HepG2 (cell line): ENCODE measurements around the gene SLC35B2. TPM values are rescaled to one million over a fixed set of nuclear protein-coding genes. Genes with fewer than 3 reads are reported as not detected.

Experiments
- ERF ChIP-seq: IDR thresholded peaks from 2 replicates; pipeline ENCODE4 v1.6.1; 2018; ENCODE audit warnings: missing biosample characterization, missing genetic modification reagents
- FOSL2 ChIP-seq: sonication (generic); formaldehyde crosslinking; IDR thresholded peaks from 2 replicates; pipeline ENCODE4 v1.4.0; 2020; ENCODE audit warnings: missing genetic modification reagents
- HBP1 ChIP-seq: IDR thresholded peaks from 2 replicates; pipeline ENCODE4 v1.6.1; 2016; ENCODE audit warnings: low read depth, control low read depth
- KAT8 ChIP-seq: IDR thresholded peaks from 2 replicates; pipeline ENCODE4 v1.6.1; 2016; ENCODE audit warnings: missing genetic modification reagents, missing compliant biosample characterization
- KDM5B ChIP-seq: sonication (generic); formaldehyde crosslinking; IDR thresholded peaks from 2 replicates; pipeline ENCODE4 v1.4.0; 2020; ENCODE audit warnings: missing genetic modification reagents, mild to moderate bottlenecking, borderline replicate concordance
- MXI1 ChIP-seq: IDR thresholded peaks from 3 replicates; pipeline ENCODE4 v1.6.1; 2012; ENCODE audit warnings: low read depth, low read length, inconsistent platforms, borderline replicate concordance
- SOX13 ChIP-seq, 3 experiments: fragments of 450-650 bp in 1 of 3; sonication (generic) in 1 of 3; formaldehyde crosslinking in 1 of 3; IDR thresholded peaks in 2 of 3; conservative IDR thresholded peaks in 1 of 3; 2 replicates each; pipeline versions ENCODE4 v1.5.0 to v1.6.1; 2016 to 2020; ENCODE audit warnings: antibody characterized with exemption in 1 of 3, mild to moderate bottlenecking in 1 of 3, missing compliant biosample characterization in 1 of 3, missing genetic modification reagents in 1 of 3, moderate library complexity in 1 of 3
- YEATS2 ChIP-seq: sonication (generic); formaldehyde crosslinking; IDR thresholded peaks from 2 replicates; pipeline ENCODE4 v1.4.0; 2020; ENCODE audit warnings: missing genetic modification reagents, borderline replicate concordance
- ZNF10 ChIP-seq: sonication (generic); formaldehyde crosslinking; IDR thresholded peaks from 2 replicates; pipeline ENCODE4 v1.4.0; 2020; ENCODE audit warnings: mild to moderate bottlenecking, low read depth, missing genetic modification reagents, borderline replicate concordance
- ZNF20 ChIP-seq: sonication (generic); formaldehyde crosslinking; IDR thresholded peaks from 2 replicates; pipeline ENCODE4 v1.4.0; 2020; ENCODE audit warnings: mild to moderate bottlenecking, moderate library complexity, missing genetic modification reagents
- ZNF282 ChIP-seq: fragments of 450-650 bp; IDR thresholded peaks from 2 replicates; pipeline ENCODE4 v1.6.1; 2018; ENCODE audit not compliant: partially characterized antibody
- ZNF34 ChIP-seq: sonication (generic); formaldehyde crosslinking; IDR thresholded peaks from 2 replicates; pipeline ENCODE4 v1.4.0; 2020; ENCODE audit warnings: mild to moderate bottlenecking, missing genetic modification reagents, borderline replicate concordance
- ZNF574 ChIP-seq: sonication (generic); formaldehyde crosslinking; IDR thresholded peaks from 2 replicates; pipeline ENCODE4 v1.4.0; 2020; ENCODE audit warnings: missing genetic modification reagents
- ZSCAN12 ChIP-seq: sonication (generic); formaldehyde crosslinking; IDR thresholded peaks from 2 replicates; pipeline ENCODE4 v1.9.0; 2021; ENCODE audit warnings: mild to moderate bottlenecking, missing genetic modification reagents
- polyA plus RNA-seq, 8 experiments: library from polyadenylated mRNA; depleted of rRNA in 3 of 8; stranded (reverse) in 7 of 8; unstranded in 1 of 8; fragments of >200 nt; fragmentation: Illumina TruSeq in 4 of 8; extraction: Trizol in 4 of 8; gene quantifications; 2 replicates each; pipeline versions ENCODE4 v1.2.1 to v1.2.3, GENCODE V29; 2011 to 2016; ENCODE audit warnings: low read depth in 4 of 8, missing spikeins in 1 of 8, mixed read lengths in 1 of 8; ENCODE audit not compliant: insufficient read depth in 1 of 8
- total RNA-seq, 5 experiments: library from RNA; depleted of rRNA; stranded (reverse); fragments of >200 nt; fragmentation: Illumina TruSeq; extraction: Trizol; gene quantifications; 2 replicates each; pipeline ENCODE4 v1.2.3, GENCODE V29; 2016; ENCODE audit warnings: low read depth in 1 of 5
- TF ChIP-seq, protein P1 (sequence below): sonication (generic); formaldehyde crosslinking; IDR thresholded peaks from 2 replicates; pipeline ENCODE4 v1.4.0; 2020; ENCODE audit warnings: missing genetic modification reagents, borderline replicate concordance
- TF ChIP-seq, protein P2 (sequence below), 2 experiments: sonication (generic) in 1 of 2; formaldehyde crosslinking in 1 of 2; IDR thresholded peaks; 2 replicates each; pipeline versions ENCODE4 v1.4.0 to v1.6.1; 2018 to 2020; ENCODE audit warnings: missing genetic modification reagents in 2 of 2, borderline replicate concordance in 1 of 2, low read depth in 1 of 2, mild to moderate bottlenecking in 1 of 2, missing biosample characterization in 1 of 2

The SLC35B2 gene
- total and polyA plus RNA-seq, 2 of the 13 experiments (the other 11 are each of a cell fraction or from before 2014, with no cell fraction given), result 61.1 to 148 TPM

- TF ChIP-seq ZNF574 (CRISPR knock-in tag) (peak; percentile 63), HBP1 (CRISPR knock-in tag) (0 out of 2 replicates have a peak, but pooled peaks have one; percentile 37), ZNF34 (CRISPR knock-in tag) (no peak), KAT8 (CRISPR knock-in tag) (0 out of 2 replicates have a peak, but pooled peaks have one; percentile 19), MXI1 (no peak), FOSL2 (CRISPR knock-in tag) (no peak), ERF (0 out of 2 replicates have a peak, but pooled peaks have one; percentile 24), SOX13 (IDR thresholded peaks at IDR 0.05) (no peak), SOX13 (CRISPR knock-in tag; conservative IDR thresholded peaks at IDR 0.05 in 1 of 2, IDR thresholded peaks at IDR 0.05 in 1 of 2) (0 out of 4 replicates have a peak, but pooled peaks of 1 of the 2 experiments have one; percentile 14), YEATS2 (CRISPR knock-in tag) (0 out of 2 replicates have a peak, but pooled peaks have one; percentile 33), ZSCAN12 (CRISPR knock-in tag) (no peak), ZNF282 (no peak), ZNF10 (CRISPR knock-in tag) (no peak), ZNF20 (no peak), KDM5B (CRISPR knock-in tag) (peak; percentile 16; the same call in 1 of the 2 replicates)
- TF ChIP-seq, protein P1, sequence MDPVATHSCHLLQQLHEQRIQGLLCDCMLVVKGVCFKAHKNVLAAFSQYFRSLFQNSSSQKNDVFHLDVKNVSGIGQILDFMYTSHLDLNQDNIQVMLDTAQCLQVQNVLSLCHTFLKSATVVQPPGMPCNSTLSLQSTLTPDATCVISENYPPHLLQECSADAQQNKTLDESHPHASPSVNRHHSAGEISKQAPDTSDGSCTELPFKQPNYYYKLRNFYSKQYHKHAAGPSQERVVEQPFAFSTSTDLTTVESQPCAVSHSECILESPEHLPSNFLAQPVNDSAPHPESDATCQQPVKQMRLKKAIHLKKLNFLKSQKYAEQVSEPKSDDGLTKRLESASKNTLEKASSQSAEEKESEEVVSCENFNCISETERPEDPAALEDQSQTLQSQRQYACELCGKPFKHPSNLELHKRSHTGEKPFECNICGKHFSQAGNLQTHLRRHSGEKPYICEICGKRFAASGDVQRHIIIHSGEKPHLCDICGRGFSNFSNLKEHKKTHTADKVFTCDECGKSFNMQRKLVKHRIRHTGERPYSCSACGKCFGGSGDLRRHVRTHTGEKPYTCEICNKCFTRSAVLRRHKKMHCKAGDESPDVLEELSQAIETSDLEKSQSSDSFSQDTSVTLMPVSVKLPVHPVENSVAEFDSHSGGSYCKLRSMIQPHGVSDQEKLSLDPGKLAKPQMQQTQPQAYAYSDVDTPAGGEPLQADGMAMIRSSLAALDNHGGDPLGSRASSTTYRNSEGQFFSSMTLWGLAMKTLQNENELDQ (CRISPR knock-in tag), result no peak
- TF ChIP-seq, protein P2, sequence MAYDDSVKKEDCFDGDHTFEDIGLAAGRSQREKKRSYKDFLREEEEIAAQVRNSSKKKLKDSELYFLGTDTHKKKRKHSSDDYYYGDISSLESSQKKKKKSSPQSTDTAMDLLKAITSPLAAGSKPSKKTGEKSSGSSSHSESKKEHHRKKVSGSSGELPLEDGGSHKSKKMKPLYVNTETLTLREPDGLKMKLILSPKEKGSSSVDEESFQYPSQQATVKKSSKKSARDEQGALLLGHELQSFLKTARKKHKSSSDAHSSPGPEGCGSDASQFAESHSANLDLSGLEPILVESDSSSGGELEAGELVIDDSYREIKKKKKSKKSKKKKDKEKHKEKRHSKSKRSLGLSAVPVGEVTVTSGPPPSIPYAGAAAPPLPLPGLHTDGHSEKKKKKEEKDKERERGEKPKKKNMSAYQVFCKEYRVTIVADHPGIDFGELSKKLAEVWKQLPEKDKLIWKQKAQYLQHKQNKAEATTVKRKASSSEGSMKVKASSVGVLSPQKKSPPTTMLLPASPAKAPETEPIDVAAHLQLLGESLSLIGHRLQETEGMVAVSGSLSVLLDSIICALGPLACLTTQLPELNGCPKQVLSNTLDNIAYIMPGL (CRISPR knock-in tag; IDR thresholded peaks at IDR 0.05; ENCODE audit: borderline replicate concordance in 1 of 2, low read depth in 1 of 2), result 0 out of 4 replicates have a peak, but pooled peaks of 1 of the 2 experiments have one; percentile 34
These were observed 47.2 kb upstream of the SLC35B2 start (continued) for GRCh38 chr6:44304282-44305199.
